ENCODE results near the gene NEGR1.

NEGR1 gene

DNA sequence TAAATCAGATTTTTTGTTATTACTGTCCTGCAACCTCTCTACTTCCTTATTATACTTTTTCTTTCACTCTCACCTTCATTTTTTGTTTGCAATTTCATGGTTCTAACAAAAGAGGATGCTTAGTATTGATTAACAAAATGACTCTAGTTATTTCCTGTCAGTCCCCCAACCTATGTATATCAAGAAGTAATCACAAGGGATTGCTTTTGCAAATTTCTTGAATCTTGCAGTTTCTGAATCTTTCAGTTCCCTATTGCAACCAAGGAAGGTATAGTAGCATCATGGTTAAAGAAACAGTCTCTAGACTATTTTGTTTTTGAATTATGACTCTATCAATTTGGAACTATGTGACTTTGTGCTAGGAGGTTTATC lies 446.9 kb downstream of the NEGR1 start:
- DNase-seq = no peak

DNA sequence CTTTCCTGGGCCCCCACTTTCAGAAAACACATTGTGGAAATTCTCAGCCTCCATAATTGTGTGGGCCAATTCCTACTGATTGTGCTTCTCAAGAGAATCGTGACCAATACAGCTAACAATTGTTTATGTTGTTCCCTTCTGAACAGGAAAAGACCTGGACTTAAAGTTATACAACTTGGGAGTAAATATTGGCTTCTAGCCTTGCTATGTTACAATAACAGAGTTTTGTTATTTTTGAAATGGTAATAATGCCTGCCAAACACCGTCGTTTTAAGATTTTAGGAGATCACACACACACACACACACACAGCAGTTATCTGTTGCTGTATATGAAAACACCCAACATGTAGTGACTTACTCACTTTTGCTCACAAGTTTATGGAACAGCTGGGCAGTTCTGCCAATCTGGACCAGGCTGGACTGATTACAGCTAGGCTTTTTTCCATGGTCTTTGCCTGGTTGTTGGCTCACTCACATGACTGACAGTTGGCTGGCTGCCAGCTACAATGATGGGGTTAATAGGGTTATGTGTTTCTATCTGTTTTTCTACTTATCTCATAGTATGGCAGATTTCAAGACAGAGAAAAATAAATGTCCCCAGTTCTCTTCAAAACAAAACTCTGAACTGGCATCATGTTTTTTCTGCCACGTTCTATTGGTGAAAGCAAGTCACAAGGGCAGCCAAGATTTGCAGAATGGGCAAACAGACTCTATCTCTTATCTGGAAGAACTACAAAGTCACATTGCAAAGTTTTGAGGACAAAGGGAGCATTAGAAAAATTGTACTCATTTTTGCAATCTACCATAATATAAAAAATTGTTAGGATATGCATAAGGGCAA lies 447.5 kb downstream of the NEGR1 start:
- no peak for DNase-seq

DNA sequence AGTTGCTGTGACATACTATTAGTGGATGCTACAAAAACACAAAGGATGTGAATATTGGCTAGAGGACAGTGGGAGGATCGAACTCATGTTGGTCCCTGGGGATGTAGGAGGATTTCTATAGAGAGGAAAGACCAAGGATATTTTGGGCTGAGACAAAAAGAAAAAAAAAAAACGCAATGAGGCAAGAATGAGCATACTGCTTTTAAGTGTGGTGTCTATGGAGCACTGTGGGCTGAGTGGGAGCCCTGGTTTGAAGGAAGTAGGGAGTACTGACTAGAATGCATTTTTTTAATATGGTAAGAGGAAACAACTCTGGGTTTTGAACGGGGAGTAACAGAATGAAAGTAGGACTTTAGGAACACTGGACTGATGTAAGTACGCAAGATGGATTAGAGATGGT lies 450.7 kb downstream of the NEGR1 start:
- DNase-seq = no peak

DNA sequence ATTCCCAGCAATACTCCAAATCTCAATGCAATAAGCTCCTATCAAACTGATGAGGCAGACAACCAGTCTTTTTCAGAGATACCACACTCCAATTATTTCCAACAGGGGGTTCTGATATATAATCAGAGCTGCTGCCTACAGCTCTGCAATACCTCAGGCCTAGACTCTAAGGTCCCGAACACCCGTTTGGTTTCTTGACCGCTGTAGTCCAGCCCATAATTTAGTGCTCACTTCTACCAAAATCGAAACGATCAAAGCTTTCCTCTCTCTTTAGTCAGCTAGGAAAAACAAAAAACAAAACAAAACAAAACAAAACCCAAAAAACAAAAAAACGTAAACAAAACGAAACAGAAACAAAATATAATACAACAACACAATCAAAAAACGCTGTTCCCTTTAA lies 453.0 kb downstream of the NEGR1 start:
- DNase-seq = no peak

DNA sequence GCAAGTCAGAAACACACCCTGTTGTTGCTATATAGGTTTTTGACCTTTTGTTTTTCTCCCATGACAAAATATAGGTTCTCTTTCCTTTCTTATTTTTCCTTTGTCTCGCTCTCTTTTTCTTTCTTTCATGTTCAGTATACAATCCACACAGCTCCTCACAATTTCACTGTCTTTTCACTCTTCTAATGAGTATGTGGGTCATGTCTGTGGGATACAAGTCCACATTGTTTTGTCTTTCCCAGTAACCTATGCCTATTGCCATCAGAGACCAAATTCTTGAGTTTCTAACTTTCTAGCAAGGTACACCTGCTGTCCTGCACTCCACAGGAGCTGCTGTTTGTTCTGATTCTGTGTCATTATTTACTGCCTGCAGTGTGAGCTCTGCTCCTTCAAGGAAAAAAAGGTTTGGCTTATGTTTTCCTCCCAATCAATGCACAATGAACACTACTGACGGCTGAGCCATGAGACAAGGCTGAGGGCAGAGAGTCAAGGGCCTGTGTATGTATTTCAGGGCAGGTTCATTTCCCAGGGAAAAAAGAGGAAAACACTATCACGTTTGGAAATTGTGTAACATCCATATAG lies 453.8 kb downstream of the NEGR1 start:
- DNase-seq = no peak

DNA sequence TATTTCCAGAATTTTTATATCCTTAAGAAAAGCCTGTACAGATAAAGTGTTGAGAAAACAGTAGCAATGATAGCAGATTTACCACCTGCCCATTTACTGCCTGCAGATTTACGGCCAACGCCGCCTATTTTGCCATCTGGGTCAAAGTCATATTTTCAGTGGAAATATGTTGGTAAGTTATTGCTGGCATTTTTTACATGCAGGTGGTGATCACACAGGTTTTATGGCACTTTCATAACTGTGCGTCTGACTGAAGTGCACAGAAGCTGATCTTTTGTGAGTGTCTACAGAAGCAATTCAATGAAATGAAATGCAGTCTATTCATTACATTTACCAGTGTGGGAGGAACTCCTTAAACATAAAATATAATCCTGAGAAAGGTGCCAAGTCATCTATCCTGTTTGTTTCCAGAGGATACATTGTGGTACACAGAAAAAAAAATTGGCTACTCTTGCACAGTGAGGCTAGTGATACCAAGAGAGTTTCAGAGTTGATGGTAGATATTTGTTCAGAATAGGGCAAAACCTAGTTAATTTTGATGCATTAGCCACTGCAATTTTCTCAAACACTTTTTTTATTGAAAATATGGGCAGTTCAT lies 458.5 kb downstream of the NEGR1 start:
- no peak for DNase-seq

DNA sequence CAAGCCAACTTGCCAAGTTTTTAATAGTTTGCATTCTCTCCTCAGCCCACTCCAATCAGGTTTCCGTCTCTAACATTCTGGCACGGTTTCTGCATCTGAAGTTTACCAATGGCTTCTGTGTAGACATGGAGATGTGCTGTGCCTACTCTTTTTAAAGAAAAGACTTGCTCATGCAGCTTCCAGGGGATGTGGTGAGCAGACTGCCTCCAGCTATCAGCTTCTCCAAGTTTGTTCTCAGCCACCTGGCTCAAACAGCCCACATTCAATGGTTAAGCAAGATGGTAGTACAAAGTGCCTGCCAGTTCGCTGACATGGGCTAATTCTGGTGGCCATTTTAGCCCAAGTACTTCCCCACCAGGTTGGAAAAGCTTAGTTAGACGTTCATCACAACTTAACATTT lies 465.3 kb downstream of the NEGR1 start:
- no peak for DNase-seq

DNA sequence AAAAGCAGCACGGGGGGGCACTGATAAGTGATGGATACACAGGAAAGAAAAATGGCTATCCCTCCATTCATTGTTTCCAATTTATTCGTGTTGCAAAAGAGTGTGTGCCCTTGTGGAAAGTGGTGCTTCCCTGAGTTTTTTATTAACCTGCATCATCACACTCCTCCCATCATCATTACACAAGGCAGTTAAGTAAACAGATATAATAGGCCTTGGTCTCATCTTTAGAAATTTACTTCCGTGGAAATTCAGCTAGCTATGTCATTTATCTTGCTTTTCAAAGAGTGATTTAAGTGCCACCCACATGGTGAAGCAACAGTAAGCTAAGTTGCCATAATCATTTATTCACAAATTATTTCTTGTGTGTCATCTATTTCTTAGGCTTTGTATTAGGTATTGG lies 473.3 kb downstream of the NEGR1 start:
- DNase-seq = no peak

DNA sequence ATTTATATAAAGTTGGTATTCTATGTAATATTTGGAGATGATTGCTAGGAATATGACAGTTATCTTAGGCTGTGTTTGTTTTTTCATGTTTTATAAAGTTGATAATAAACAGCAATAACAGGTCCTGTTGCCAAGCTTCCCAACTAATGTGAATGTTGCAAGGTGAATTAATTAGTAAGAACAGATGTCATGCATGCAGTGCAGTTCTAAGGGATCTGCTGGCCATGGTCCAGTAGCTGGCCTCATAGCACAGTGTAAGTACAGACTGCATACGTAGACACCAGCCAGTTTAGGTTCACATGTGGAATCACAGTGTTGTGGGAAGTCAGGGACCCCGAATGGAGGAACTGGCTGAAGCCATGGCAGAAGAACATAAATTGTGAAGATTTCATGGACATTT lies 478.2 kb downstream of the NEGR1 start:
- DNase-seq = no peak

DNA sequence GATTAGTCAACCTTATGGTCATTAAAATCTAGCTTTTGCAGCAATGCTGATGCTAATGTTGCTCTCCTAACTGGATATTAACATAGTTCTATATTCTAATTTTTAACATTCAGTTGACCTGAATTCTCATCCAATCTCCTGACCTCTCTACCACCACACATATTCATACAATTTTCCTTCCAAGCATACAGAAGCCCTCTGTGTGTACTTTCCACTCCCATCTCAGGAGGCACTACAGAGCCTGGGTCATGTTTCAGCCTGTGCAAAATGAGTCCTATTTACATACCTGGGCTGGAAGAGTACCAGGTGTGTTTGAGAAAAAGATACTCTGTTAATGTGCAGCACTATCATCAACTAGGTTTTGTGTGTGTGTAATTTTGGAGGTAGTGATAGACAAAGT lies 486.3 kb downstream of the NEGR1 start:
- no peak for DNase-seq

DNA sequence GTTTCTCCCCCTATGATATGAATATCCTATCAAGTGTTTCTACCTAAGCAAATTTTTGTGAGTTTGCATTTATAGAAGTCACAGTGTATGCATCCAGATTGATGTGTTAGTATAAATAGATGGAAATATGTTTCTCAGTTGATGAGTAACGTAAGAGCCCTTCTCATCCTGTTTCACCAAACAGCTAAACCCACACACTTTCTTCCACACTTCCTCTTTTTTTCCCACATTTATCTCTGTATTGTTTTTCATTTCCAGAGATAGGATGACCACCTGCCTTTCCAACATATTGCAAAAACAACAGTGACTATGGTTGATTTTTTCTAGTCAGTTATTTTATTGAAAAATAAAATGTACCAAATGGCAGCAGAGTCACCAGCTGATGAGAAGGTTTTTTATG lies 490.1 kb downstream of the NEGR1 start:
- DNase-seq = no peak

DNA sequence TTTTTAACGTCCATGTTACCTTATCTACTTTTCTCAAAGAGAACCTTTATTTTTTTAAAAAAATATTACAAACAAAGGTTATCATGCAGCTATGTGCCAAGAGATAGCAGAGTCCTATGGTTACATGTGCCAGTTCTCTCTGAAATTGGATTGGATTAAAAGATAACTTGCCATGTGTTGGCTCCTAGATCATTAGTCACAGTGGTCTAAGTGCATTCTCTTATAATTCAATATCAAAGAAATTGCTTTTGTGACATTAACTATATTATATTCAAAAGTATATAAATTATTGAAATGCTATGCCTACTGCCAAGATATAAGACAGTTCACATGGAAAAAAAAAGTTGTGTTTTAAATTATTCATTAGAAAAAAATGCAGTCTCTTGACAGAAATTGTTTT lies 494.2 kb downstream of the NEGR1 start:
- no peak for DNase-seq

DNA sequence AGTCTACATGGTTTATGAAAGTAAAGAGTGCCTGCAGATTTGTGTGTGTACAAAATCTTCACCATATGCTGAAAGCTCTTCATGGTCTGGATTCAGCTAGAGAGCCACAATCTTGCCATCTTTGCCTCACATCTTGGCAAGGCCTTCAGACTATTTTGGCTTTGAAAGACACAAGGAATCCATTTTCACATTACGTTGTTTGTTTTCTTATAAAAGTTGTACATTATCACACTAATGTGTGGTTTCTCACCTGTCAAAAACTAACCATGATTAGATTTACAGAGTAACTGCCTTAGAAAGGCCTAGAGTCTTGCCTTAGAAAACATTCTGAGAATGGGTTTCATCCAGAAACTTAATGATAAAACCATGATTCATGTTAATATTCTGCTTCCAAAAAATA lies 494.6 kb downstream of the NEGR1 start:
- no peak for DNase-seq

DNA sequence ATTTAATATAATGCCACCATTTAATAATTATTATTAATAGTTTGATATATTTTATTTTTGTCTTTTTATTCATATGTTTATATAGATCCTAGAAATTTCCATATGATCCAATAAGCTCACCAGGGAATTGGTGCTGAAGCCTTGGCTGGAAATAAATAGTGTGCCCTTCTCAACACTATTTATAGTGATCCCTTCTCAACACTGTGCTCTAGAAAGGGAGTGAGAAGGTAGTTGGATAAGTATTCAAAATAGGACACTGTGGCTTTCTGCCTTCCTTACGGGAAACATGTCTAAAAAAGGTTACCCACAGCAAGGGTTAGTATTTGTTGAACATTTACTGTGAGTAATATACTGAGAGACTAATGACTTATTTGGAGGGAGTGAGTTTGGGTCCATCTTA lies 496.1 kb downstream of the NEGR1 start:
- DNase-seq = no peak

DNA sequence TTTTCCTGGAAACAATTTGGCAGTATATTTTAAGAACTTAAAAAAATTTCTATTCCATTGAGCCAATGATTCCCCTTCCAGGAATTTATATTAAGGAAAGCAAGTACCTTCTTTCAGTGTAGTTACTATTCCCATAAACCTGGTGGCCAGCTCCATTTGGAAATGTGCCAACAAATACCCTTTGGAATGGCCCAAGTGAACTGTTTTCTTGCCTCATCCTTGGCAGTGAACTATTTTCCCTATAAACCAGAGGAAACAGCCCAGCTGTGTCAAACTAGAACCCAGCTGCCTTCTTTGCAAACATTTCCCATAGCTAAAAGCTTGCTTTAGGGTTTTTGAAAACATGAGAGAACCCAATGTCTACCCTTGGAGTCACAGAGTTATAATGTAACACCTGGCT lies 496.9 kb downstream of the NEGR1 start:
- peak; percentile 62 for DNase-seq

DNA sequence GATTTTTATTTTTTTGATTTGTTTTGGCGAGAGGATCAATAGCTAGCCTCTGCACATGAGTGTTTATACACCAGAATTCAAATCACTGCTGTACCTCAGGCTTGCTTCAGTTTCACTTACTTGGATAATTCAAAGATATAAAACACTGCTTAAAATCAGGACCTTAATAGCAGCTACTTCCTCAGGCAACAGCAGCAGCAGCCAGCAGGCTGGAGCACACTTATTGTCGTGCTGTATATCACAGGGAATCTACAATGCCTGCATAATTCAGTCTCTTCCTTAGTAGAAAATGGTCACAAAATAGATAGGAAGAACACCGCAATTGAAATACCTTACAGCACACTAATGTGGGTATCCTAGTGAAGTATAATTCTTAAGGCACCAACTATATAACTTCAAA lies 497.3 kb downstream of the NEGR1 start:
- DNase-seq = peak; percentile 40

DNA sequence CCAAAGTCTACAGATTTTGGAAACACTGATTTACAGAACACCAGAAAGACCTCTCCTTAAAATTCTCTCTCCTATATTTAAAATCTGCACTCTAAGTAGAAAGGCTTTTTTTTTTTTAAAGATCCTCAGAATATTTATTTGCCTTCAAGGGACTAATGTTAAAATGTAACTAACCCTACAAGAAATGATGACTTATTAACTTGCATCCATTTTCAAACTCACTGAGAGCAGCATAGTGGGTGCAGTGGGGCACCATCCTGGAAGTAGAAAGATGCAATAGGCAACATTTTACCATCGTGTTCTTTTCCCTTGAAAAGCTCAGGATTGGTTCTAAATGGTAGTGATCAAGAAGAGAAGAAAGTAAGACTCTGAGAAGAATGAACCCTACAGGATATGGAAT lies 498.1 kb downstream of the NEGR1 start:
- DNase-seq = no peak

DNA sequence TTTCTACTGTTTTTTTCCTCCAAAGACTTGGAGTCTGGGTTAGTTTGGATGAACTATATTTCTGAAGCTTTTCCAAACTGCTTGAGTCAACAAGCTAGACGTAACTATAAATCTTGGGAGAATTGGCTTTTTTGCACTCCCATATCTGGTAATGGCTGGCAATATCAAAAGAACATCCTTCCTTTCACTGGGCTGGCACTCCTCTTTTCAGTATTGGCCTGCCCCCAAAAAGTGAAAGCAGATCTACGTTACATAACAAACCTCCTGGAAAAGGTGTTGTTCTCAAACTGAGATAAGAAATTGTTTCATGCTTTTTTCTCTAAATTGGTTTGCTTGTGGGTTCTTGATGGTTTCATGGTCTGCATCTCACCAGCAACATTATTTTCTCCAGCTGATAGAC lies 499.3 kb downstream of the NEGR1 start:
- no peak for DNase-seq

DNA sequence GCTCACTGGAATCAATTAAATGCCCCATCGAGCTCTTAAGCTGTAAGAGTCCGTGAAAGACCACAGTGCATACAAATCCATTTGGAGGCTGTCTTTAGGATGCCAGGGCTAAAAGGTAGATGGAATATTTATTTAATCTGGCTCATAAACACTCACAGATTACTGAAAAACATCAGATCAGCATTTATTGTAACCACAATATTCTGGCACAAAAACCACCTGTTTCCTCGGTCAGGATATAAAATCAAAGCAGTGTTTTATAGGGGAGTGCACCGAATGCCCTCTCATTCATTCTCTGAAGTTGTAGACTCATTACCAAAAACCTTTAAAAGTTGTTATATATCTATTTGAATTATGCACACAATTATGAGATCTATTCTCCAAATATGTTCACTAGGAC lies 500.9 kb downstream of the NEGR1 start:
- DNase-seq = no peak

DNA sequence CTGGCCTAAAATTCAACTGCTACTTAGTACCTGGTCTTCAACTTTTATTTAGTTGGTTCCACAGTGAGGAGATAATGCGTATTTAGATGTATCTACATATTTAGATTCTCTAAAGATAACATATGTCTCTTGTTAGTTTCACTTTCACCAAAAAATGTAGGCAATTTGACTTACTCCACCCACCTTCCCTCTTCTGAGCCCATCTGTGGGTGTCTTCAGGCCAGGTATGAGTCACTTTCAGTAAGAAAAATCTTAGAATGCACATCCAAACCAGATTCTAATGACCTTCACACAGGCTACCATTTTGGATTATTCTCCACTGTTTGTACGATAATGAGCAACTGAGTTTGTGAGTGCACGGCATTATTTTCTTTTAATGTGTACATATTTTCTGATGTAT lies 501.7 kb downstream of the NEGR1 start:
- no peak for DNase-seq

DNA sequence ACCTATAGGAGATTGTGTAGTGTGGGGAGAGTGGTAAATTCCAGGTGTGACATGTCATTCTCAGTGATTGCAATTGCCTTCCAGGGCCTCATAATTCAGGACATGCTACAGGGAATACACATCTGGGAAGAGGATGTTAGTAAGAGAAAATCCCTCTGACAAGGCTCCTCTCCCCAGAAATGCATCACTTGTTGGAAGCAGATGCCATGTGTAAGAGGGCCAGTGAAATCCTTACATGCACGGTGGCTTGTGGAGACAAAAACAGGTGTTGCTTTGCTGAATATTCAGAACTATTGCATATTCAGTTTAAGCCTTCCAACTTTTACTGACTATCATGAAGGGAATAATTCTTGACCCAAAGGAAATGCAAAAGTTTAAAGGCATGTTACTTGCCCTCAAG lies 503.4 kb downstream of the NEGR1 start:
- DNase-seq = no peak

DNA sequence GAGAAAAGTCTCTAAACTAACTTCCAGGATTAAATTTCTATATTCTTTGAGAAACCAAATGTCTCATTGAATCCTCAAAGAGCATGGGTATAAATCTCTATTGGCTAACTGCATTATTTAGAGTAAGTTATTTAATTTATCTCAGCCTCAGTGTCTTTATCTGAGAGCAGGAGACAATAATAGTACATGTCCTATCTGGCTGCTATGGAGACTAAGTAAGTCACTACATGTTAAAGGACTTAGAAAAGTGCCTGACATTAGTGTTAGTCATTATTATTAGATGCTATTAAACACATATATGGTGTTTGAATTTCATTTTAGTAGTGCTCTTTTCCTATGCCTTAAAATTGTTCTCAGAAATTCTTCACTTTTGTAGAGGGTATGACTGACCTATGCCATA lies 505.2 kb downstream of the NEGR1 start:
- no peak for DNase-seq

DNA sequence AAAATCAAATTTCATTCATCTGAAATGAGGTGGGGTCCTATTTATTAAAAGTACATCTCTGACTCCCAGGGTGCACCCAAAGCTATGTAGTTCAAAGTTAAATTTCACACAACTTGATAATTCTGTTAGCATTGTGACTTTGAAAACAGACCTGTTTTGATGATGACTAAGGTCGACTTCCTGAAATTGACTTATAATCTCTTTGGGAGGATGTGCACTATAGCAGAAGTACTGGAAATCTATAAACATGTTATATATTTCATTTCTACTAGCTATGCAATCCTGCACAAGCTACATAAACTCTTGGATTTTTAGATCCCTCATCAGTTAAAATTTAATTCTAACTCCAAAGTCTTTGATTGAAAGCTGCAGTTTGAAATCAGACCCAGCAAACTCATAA lies 507.6 kb downstream of the NEGR1 start:
- no peak for DNase-seq

DNA sequence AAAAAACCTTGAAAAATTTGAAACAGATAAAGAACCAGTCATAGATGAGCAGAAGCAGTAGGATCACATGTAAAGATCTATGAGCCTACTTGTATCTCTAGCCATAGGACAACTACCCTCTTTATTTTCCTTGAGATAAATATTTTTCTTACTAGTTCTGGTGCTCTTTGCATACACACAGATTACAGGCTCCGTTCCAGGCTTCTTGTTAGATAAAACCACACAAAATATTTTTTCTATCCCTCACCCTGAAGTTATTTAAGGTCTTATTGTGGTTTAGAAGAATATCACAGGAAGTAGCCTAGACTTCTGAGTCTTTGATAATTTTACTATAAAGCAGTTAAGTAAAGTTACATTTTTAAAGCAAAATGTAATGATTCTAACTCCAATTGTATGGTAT lies 512.2 kb downstream of the NEGR1 start:
- no peak for DNase-seq

DNA sequence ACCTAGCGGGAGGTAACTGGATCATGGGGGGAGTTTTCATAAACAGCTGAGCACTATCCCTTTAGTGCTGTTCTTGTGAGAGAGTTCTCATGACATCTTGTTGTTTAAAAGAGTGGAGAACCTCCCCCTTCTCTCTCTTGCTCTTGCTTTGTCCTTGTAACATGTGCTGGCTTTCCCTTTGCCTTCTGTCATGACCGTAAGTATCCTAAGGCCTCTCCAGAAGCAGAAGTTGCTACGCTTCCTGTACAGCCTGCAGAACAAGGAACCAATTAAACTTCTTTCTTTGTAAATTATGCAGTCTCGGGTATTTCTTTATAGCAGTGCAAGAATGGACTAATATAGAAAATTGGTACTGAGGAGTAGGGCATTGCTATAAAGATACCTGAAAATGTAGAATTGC lies 515.6 kb downstream of the NEGR1 start:
- DNase-seq = no peak

Data from right hindlimb (tissue), 1 donor.